Measurements from ENCODE around the gene DNAH2. TPM values are rescaled to one million over a fixed set of nuclear protein-coding genes. Genes with fewer than 3 reads are reported as not detected.

Gene DNAH2
- total RNA-seq, 1 experiment from 2014 or later = not detected

GRCh38 chr17:7818026-7818425 lies 100.5 kb downstream of the DNAH2 start:
- no peak for DNase-seq (ENCODE audit: low read depth)

GRCh38 chr17:7818746-7819645 lies 101.5 kb downstream of the DNAH2 start:
- DNase-seq (ENCODE audit: low read depth) = no peak

DNA sequence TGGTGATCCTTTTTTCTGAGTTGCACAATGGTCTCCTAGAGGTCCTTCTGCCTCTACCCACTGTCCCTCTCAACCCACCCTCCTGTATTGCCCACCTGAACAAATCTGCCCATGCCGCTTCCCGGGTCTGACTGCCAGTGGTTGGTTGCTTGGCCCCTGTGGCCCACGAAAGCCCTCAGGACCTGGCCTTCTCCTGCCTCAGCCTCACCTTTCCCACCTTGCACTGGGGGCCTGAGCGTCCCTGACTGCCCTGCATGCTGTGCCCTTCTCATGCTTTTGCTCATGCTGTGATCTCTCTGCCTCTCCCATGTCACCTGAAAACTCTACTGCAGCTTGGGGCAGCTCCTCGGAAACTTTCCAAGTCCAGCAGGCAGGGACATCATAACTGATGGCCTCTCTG lies 102.7 kb downstream of the DNAH2 start:
- no peak for DNase-seq (ENCODE audit: low read depth)

DNA sequence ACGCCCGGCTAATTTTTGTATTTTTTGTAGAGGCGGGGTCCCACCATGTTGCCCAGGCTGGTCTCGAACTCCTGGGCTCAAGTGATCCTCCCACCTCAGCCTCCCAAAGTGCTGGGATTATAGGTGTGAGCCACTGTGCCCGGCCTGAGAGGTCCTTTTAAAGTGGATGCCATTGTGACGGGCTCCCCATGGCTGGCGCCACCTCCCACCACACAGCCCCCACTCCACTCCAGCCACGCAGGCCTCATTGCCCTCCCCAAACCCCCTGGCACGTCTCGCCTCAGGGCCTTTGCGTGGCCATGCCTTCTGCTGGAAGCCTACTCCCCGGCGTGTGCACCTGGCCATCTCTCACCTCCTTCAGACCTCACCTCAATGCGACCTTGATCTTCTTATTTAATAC lies 104.6 kb downstream of the DNAH2 start:
- DNase-seq (ENCODE audit: low read depth) = no peak

GRCh38 chr17:7823581-7824001 lies 106.0 kb downstream of the DNAH2 start:
- DNase-seq (ENCODE audit: low read depth) = no peak

GRCh38 chr17:7824021-7824924 lies 106.7 kb downstream of the DNAH2 start:
- no peak for DNase-seq (ENCODE audit: low read depth)

GRCh38 chr17:7825206-7825990 lies 107.9 kb downstream of the DNAH2 start:
- DNase-seq (ENCODE audit: low read depth) = peak; percentile 27

GRCh38 chr17:7830616-7831015 lies 113.1 kb downstream of the DNAH2 start:
- DNase-seq (ENCODE audit: low read depth) = no peak

GRCh38 chr17:7831233-7831632 lies 113.7 kb downstream of the DNAH2 start:
- no peak for DNase-seq (ENCODE audit: low read depth)

DNA sequence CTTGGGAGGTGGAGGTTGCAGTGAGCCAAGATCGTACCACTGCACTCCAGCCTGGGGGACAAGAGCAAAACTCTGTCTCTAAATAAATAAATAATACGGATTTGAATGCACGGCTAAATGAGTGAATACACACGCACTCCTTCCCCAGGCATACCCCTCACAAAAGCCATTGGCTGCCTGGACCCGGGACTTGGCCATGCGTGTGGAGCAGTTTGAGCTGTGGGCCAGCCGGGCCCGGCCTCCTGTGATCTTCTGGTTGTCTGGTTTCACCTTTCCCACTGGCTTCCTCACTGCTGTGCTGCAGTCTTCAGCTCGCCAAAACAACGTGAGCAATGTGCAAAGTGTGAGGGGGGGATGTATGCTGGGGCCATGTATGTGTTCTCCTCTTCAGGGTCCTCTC lies 114.9 kb downstream of the DNAH2 start:
- no peak for DNase-seq (ENCODE audit: low read depth)

GRCh38 chr17:7833011-7833794 lies 115.7 kb downstream of the DNAH2 start:
- no peak for DNase-seq (ENCODE audit: low read depth)

GRCh38 chr17:7833795-7834541 lies 116.4 kb downstream of the DNAH2 start, which contains the start of gene KDM6B:
Gene KDM6B, plus strand, starts transcription at chr17:7834217. Its CDS starts 11,338 bp downstream, at chr17:7845555.
- DNase-seq (ENCODE audit: low read depth) = peak; percentile 80

GRCh38 chr17:7834542-7834956 lies 117.0 kb downstream of the DNAH2 start:
- peak; percentile 35 for DNase-seq (ENCODE audit: low read depth)

DNA sequence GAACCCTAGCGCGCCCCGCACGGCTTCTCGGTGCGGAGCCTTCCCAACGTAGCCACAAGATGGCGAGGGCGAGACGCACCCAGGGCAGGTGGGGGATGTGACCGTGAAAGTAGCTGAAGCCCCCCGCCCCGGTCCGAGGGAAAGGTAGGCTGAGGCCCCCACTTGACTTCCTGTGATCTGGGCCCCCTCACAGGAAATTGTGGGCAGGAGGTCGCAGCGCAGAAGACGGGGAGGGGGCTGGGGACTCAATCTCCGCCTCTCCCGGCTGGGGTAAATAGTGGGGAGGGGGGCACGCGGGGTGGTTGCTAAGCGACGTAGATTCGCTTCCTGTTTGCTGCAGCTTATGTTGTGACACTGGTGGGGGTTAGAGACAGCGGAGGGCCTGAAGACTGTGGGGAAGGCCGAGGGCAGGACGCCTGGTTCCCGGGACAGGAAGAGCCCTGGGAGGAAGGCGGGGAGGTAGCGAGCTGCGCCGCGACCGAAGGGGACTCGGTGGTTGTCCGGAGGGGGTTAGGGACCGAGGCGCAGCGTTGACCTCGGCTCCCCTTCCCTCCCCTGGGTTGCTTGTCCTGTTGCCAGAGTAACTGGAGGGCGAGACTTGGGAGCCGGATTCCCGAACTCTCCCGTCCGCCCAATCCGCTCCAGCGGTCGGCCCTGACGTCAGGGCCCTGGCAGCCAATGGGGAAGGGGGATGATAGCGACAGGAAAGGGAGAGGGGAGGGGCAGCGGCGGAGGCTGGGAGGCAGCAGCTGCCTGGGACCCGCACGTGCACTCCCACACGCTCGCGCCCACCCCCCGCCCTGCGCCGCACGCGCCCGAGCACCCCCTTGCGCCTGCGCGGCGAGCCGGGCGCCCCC lies 117.6 kb downstream of the DNAH2 start:
- DNase-seq (ENCODE audit: low read depth) = peak; percentile 98

DNA sequence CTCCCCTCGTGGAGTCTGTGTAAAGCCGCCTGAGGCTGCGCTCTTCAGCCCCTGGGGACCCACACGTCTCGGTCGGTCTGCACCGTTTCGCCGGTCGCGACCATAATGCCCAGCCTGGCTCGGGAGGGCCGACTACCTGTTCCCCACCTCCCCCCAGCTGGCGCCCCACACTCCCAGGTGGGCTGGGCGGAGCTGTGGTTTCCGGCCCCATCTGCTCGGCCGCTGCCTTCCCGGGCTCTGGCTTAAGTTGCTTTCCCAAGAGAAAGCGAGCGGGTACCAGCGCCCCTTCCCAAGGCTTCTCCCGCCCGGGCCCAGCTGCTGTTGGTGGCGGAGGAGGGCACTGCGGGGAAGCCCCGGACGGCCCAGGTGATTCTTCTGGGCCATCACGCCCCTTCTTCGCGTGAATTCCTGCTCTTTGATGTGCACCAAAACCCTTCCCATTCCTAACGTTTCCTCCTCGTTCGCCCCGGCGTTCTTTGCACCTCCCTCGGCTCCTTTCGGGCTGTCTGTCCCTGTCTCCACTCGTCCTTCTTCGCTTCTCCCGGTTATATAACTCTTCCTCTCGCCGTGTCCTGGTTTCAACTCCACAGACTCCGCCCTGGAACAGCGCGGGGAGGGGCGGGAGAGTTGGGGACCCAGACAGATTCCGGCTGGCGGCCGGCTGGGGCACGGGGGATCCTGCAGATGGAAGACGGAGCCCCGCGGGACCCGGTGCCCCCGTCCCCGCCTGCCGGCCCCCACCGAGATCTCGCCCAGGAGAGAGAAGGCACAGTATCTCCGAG lies 118.5 kb downstream of the DNAH2 start:
- DNase-seq (ENCODE audit: low read depth) = no peak

GRCh38 chr17:7836596-7837407 lies 119.3 kb downstream of the DNAH2 start:
- peak; percentile 97 for DNase-seq (ENCODE audit: low read depth)

- no peak for DNase-seq (ENCODE audit: low read depth)
Measured at GRCh38 chr17:7837408-7838088, 120.0 kb downstream of the DNAH2 start.
